Mesendoderm (in vitro differentiated cells): ENCODE results near the gene TCAP.
"Not testable (repeated sequence)": the region's sequence is repeated elsewhere in the genome, so short reads cannot be mapped to it uniquely, and the experiment has no call there.

Experiments
- DNase-seq: peaks from one replicate; pipeline ENCODE4 v3.0.0; 2013
- H2AK5ac ChIP-seq: 2 replicates; pipeline ENCODE4 v1.6.1; 2013; ENCODE audit warnings: low read length, inconsistent platforms
- H2BK120ac ChIP-seq: 2 replicates; pipeline ENCODE4 v1.6.1; 2013; ENCODE audit warnings: low read depth, mild to moderate bottlenecking, low read length, moderate library complexity, mixed read lengths
- H2BK15ac ChIP-seq: replicated peaks from 2 replicates; pipeline ENCODE4 v1.6.1; 2013; ENCODE audit warnings: low read depth, mild to moderate bottlenecking, moderate library complexity
- H2BK5ac ChIP-seq: 2 replicates; pipeline ENCODE4 v1.6.1; 2013; ENCODE audit warnings: low read length, inconsistent platforms
- H3K18ac ChIP-seq: 2 replicates; pipeline ENCODE4 v1.6.1; 2013; ENCODE audit warnings: mild to moderate bottlenecking, low read length, mixed read lengths
- H3K23ac ChIP-seq: one replicate; pipeline ENCODE4 v1.6.1; 2013; ENCODE audit warnings: low read length
- H3K27ac ChIP-seq: 2 replicates; pipeline ENCODE4 v1.5.1; 2013; ENCODE audit warnings: low read depth, mild to moderate bottlenecking, inconsistent platforms, low read length, moderate library complexity
- H3K27me3 ChIP-seq: 2 replicates; pipeline ENCODE4 v1.6.1; 2013; ENCODE audit warnings: low read length, control low read depth, mild to moderate bottlenecking, inconsistent platforms; ENCODE audit not compliant: insufficient read depth, poor library complexity
- H3K36me3 ChIP-seq: 2 replicates; pipeline ENCODE4 v1.6.1; 2013; ENCODE audit warnings: low read length, inconsistent platforms; ENCODE audit not compliant: control insufficient read depth, insufficient read depth
- H3K4ac ChIP-seq: one replicate; pipeline ENCODE4 v1.6.1; 2013; ENCODE audit warnings: low read depth, mild to moderate bottlenecking, low read length, moderate library complexity
- H3K4me1 ChIP-seq: 2 replicates; pipeline ENCODE4 v1.6.1; 2013; ENCODE audit warnings: low read depth, low read length, inconsistent platforms; ENCODE audit not compliant: control insufficient read depth
- H3K4me2 ChIP-seq: 2 replicates; pipeline ENCODE4 v1.6.1; 2013; ENCODE audit warnings: low read length
- H3K4me3 ChIP-seq: 2 replicates; pipeline ENCODE4 v1.5.1; 2013; ENCODE audit warnings: mild to moderate bottlenecking, low read length
- H3K56ac ChIP-seq: one replicate; pipeline ENCODE4 v1.6.1; 2013; ENCODE audit warnings: low read length
- H3K79me1 ChIP-seq: 2 replicates; pipeline ENCODE4 v1.6.1; 2013; ENCODE audit warnings: low read length, inconsistent platforms
- H3K79me2 ChIP-seq: 2 replicates; pipeline ENCODE4 v1.6.1; 2013; ENCODE audit warnings: mild to moderate bottlenecking, low read length; ENCODE audit not compliant: control insufficient read depth, insufficient read depth
- H3K9ac ChIP-seq: 2 replicates; pipeline ENCODE4 v1.6.1; 2013; ENCODE audit warnings: low read length, inconsistent platforms
- H4K5ac ChIP-seq: one replicate; pipeline ENCODE4 v1.6.1; 2013; ENCODE audit warnings: low read length
- H4K8ac ChIP-seq: one replicate; pipeline ENCODE4 v1.6.1; 2013; ENCODE audit warnings: low read depth, mild to moderate bottlenecking, control low read depth, low read length, moderate library complexity
- WGBS: extraction: QIAGEN DNeasy Blood & Tissue Kit; methylation state at CpG from one replicate; pipeline ENCODE4 v1.1.7; 2013; ENCODE audit warnings: low lambda C conversion rate, missing lambda C conversion rate; ENCODE audit not compliant: insufficient coverage; ENCODE audit errors: extremely low coverage; 5-methylcytosine and 5-hydroxymethylcytosine counted together

TCAP gene

GRCh38 chr17:39695089-39695474, 29.9 kb downstream of the TCAP start:
- peak overlapping the region; percentile 92 for H2BK5ac ChIP-seq
- no peak for DNase-seq
- no peak overlapping the region for H3K4me3 ChIP-seq
- peaks cover 14% of the 10 kb centered on the region for H3K4me1 ChIP-seq
- H4K5ac ChIP-seq: no peak overlapping the region
- peak overlapping the region; percentile 94 for H3K56ac ChIP-seq
- no peak overlapping the region for H3K4ac ChIP-seq
- H3K9ac ChIP-seq: peak overlapping the region; percentile 78
- WGBS: no CpG with 5 or more reads among the region's 2 CpGs
- no peak overlapping the region for H3K23ac ChIP-seq
- no peak overlapping the region for H3K4me2 ChIP-seq
- peak overlapping the region; percentile 79 for H2AK5ac ChIP-seq
- H3K79me1 ChIP-seq: no peaks in the 10 kb centered on the region
- H3K27ac ChIP-seq: peak overlapping the region; percentile 88
- no peak overlapping the region for H3K18ac ChIP-seq
- no peak overlapping the region for H2BK15ac ChIP-seq
- no peaks in the 10 kb centered on the region for H3K27me3 ChIP-seq
- no peak overlapping the region for H2BK120ac ChIP-seq
- no peak overlapping the region for H4K8ac ChIP-seq
- no peaks in the 10 kb centered on the region for H3K36me3 ChIP-seq
- peaks cover under 1% of the 10 kb centered on the region for H3K79me2 ChIP-seq

- Histone ChIP-seq H2BK15ac (no peak overlapping the region), H3K79me2 (peaks cover 17% of the 10 kb centered on the region), H2BK5ac (no peak overlapping the region), H4K8ac (no peak overlapping the region), H3K56ac (no peak overlapping the region), H2AK5ac (no peak overlapping the region), H3K27ac (no peak overlapping the region), H3K23ac (no peak overlapping the region), H2BK120ac (no peak overlapping the region), H3K9ac (no peak overlapping the region), H3K4ac (no peak overlapping the region), H3K79me1 (peaks cover 3% of the 10 kb centered on the region), H3K4me1 (peaks cover 19% of the 10 kb centered on the region), H3K18ac (no peak overlapping the region), H3K36me3 (no peaks in the 10 kb centered on the region), H4K5ac (no peak overlapping the region), H3K27me3 (no peaks in the 10 kb centered on the region), H3K4me3 (no peak overlapping the region), H3K4me2 (no peak overlapping the region)
- no CpG with 5 or more reads among the region's 6 CpGs for WGBS
- no peak for DNase-seq
These were observed 31.6 kb downstream of the TCAP start for GRCh38 chr17:39696731-39697130.

- Histone ChIP-seq H3K4me2 (no peak overlapping the region), H3K27me3 (no peaks in the 10 kb centered on the region), H3K36me3 (no peaks in the 10 kb centered on the region), H2BK5ac (no peak overlapping the region), H3K9ac (no peak overlapping the region), H3K79me1 (peaks cover 3% of the 10 kb centered on the region), H3K4me1 (peaks cover 19% of the 10 kb centered on the region), H2BK15ac (no peak overlapping the region), H3K4me3 (no peak overlapping the region), H3K27ac (no peak overlapping the region), H4K5ac (no peak overlapping the region), H3K18ac (no peak overlapping the region), H2AK5ac (no peak overlapping the region), H3K23ac (no peak overlapping the region), H3K56ac (no peak overlapping the region), H3K79me2 (peaks cover 28% of the 10 kb centered on the region), H4K8ac (no peak overlapping the region), H3K4ac (no peak overlapping the region), H2BK120ac (no peak overlapping the region)
- no peak for DNase-seq
- WGBS: no CpG with 5 or more reads among the region's 5 CpGs
These were observed 32.8 kb downstream of the TCAP start for GRCh38 chr17:39697961-39698360.

GRCh38 chr17:39699157-39699817, 34.1 kb downstream of the TCAP start:
- WGBS: no CpG with 5 or more reads among the region's 11 CpGs
- H3K79me1 ChIP-seq, H4K8ac ChIP-seq, H2BK120ac ChIP-seq, H2BK15ac ChIP-seq, H3K23ac ChIP-seq, H2AK5ac ChIP-seq, H4K5ac ChIP-seq, H3K36me3 ChIP-seq, DNase-seq, H3K27me3 ChIP-seq, H3K4ac ChIP-seq, H2BK5ac ChIP-seq: not testable (repeated sequence)
- H3K4me1 ChIP-seq: peaks cover 19% of the 10 kb centered on the region
- peak overlapping the region; percentile 70 for H3K4me3 ChIP-seq
- peak overlapping the region; percentile 85 for H3K9ac ChIP-seq
- H3K79me2 ChIP-seq: peaks cover 40% of the 10 kb centered on the region
- peak overlapping the region; percentile 70 for H3K4me2 ChIP-seq
- H3K27ac ChIP-seq: peak overlapping the region; percentile 20
- peak overlapping the region; percentile 90 for H3K56ac ChIP-seq
- H3K18ac ChIP-seq: peak overlapping the region; percentile 63

- Histone ChIP-seq H3K4me3 (peak within 1 kb of the TSS; percentile 70), H3K4ac (peak within 1 kb of the TSS; percentile 93), H3K4me1 (peaks cover 20% of the 10 kb centered on the region), H3K79me1 (peaks cover 5% of the 10 kb centered on the region), H3K23ac (no peak within 1 kb of the TSS), H3K4me2 (peak within 1 kb of the TSS; percentile 84), H3K36me3 (no peaks in the 10 kb centered on the region), H2BK120ac (no peak within 1 kb of the TSS), H3K18ac (peak within 1 kb of the TSS; percentile 63), H2AK5ac (no peak within 1 kb of the TSS), H3K56ac (peak within 1 kb of the TSS; percentile 90), H3K79me2 (peaks cover 44% of the 10 kb centered on the region), H2BK15ac (no peak within 1 kb of the TSS), H3K27ac (peak within 1 kb of the TSS; percentile 20), H4K8ac (peak within 1 kb of the TSS; percentile 70), H3K9ac (peak within 1 kb of the TSS; percentile 85), H4K5ac (no peak within 1 kb of the TSS), H3K27me3 (no peaks in the 10 kb centered on the region), H2BK5ac (peak within 1 kb of the TSS; percentile 64)
- WGBS: no CpG with 5 or more reads among the region's 20 CpGs
- peak; percentile 90 for DNase-seq
These were observed 34.6 kb downstream of the TCAP start, which contains the start of gene ERBB2 for GRCh38 chr17:39699818-39700147. ERBB2 (plus strand) TSS chr17:39700064; CDS start chr17:39700239, 175 bp downstream.
